ENCODE data around the gene RARG. TPM values are rescaled to one million over a fixed set of nuclear protein-coding genes. Genes with fewer than 3 reads are reported as not detected.

Gene RARG
- total RNA-seq, 1 experiment from 2014 or later = 14.0 TPM

DNA sequence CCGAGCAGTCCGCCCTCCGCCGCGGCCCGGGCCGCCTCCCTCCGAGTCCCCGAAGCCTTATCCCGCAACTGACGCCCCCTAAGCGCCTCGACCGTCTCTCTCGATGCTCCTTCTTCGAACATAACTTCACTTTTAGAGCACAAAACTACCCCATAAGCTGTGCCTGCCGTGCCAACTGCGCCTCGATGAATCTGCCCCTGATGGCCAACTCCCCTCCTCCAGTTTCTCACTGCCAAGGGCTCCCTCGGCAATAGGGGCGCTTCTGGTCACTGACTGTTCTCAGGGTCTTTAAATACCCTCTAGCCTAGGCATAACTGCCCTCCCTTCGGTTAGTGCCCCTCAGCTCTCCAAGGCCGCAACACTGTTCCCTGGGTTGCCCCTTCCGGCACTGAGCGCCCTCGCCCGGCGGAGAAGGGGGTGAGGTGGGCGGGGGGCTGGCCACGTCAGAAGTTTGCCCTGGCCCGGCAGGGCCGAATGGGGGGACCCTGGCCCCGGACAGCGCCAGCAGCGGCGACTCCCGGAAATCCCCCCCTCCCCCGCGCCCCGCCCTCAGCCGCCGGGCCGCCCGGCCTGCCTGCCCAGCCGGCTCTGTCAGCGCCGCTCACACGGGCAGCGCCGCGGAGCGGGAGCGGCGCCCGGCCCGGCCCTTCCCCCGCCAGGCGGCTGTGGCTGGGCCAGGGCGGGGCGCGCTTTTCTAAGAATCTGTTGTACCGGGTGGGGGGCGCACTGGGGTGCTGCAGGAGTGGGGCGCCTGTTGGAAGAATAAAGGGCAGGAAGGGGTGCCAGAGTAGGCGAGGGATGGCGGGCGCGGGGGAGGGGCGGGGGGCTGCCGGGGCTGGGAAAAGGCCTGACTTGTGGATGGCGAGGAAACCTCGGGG is 10.6 kb downstream of the RARG start:
- ChIA-PET POLR2A (ENCODE audit: low non-redundant PET) (interaction anchor here (0.7 kb wide), 1 partner anchor 78 kb away, joined by 17 read pairs; the partner anchor contains the start of gene MYG1), CTCF (interaction anchor here (0.6 kb wide), 1 partner anchor 45 kb away, joined by 8 read pairs; no protein-coding TSS in a partner anchor)
- Histone ChIP-seq H3K27me3 (replicated peaks; ENCODE audit: insufficient read depth, low read depth, low read length, poor library complexity) (no peaks in the 10 kb centered on the region), H3K4me1 (ENCODE audit: insufficient read depth, low read length, poor library complexity, severe bottlenecking) (peaks cover 70% of the 10 kb centered on the region), H3K4me3 (ENCODE audit: low read depth, low read length, poor library complexity, severe bottlenecking) (peak overlapping the region; percentile 64), H3K9me3 (ENCODE audit: low read depth, low read length, poor library complexity, severe bottlenecking) (no peaks in the 10 kb centered on the region), H3K27ac (ENCODE audit: low read depth, low read length, poor library complexity, severe bottlenecking) (peak overlapping the region; percentile 75), H3K36me3 (ENCODE audit: insufficient read depth, low read length, poor library complexity, severe bottlenecking) (no peaks in the 10 kb centered on the region)
- DNase-seq (ENCODE audit: low spot score) = peak; percentile 58
- intact Hi-C loops (cut with micrococcal nuclease; ENCODE audit: unreplicated experiment) = loop anchor here (5.0 kb wide), 1 partner anchor 46 kb away; the partner anchor contains the start of gene ESPL1
- TF ChIP-seq, protein P1, sequence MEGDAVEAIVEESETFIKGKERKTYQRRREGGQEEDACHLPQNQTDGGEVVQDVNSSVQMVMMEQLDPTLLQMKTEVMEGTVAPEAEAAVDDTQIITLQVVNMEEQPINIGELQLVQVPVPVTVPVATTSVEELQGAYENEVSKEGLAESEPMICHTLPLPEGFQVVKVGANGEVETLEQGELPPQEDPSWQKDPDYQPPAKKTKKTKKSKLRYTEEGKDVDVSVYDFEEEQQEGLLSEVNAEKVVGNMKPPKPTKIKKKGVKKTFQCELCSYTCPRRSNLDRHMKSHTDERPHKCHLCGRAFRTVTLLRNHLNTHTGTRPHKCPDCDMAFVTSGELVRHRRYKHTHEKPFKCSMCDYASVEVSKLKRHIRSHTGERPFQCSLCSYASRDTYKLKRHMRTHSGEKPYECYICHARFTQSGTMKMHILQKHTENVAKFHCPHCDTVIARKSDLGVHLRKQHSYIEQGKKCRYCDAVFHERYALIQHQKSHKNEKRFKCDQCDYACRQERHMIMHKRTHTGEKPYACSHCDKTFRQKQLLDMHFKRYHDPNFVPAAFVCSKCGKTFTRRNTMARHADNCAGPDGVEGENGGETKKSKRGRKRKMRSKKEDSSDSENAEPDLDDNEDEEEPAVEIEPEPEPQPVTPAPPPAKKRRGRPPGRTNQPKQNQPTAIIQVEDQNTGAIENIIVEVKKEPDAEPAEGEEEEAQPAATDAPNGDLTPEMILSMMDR (conservative IDR thresholded peaks at IDR 0.05; ENCODE audit: low read depth, low read length) = peak; percentile 48
- no peak for TF ChIP-seq EZH2 (IDR thresholded peaks at IDR 0.05; ENCODE audit: borderline replicate concordance, low read depth, low read length, poor library complexity, severe bottlenecking)
- BruUV-seq (replicated peaks) = no TSS peak

DNA sequence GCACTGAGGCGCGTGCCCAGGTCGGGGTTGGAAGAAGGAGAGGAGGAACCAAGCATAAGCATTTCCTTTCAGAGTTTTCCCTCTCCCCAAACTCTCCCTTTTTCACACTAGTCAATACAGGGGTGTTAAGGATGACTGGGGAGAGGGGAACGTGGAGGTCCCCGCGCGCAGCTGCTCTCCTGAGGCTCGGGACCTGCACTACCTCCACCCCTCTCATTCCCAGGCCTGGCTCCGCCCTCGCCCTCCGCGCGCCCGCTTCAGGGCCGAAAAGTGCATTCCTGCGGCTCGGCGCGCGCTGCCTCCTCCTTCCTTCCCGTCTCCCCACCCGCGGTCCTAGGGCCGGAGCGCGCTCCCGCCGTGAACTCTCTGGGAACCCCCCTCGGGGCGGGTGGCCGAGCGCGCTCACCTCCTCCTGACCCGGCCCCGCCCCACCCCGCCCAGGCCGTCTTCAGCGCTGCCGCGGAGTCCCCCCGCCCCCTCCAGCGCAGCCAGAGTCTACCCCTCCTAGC is 11.3 kb downstream of the RARG start:
- peak; percentile 88 for DNase-seq (ENCODE audit: low spot score)
- peaks cover 70% of the 10 kb centered on the region for H3K4me1 ChIP-seq (ENCODE audit: insufficient read depth, low read length, poor library complexity, severe bottlenecking)
- intact Hi-C loops (cut with micrococcal nuclease; ENCODE audit: unreplicated experiment) = loop anchor here (5.0 kb wide), 1 partner anchor 47 kb away; the partner anchor contains the start of gene ESPL1
- no peaks in the 10 kb centered on the region for H3K36me3 ChIP-seq (ENCODE audit: insufficient read depth, low read length, poor library complexity, severe bottlenecking)
- H3K27me3 ChIP-seq (replicated peaks; ENCODE audit: insufficient read depth, low read depth, low read length, poor library complexity) = no peaks in the 10 kb centered on the region
- no TSS peak for BruUV-seq (replicated peaks)
- H3K27ac ChIP-seq (ENCODE audit: low read depth, low read length, poor library complexity, severe bottlenecking) = peak overlapping the region; percentile 75
- CTCF ChIA-PET = interaction anchor here (0.6 to 1.1 kb wide), 2 partner anchors 9 to 45 kb away, joined by 6 to 8 read pairs; no protein-coding TSS in a partner anchor
- no peaks in the 10 kb centered on the region for H3K9me3 ChIP-seq (ENCODE audit: low read depth, low read length, poor library complexity, severe bottlenecking)
- TF ChIP-seq EZH2 (IDR thresholded peaks at IDR 0.05; ENCODE audit: borderline replicate concordance, low read depth, low read length, poor library complexity, severe bottlenecking) = no peak
- TF ChIP-seq, protein P1 (conservative IDR thresholded peaks at IDR 0.05; ENCODE audit: low read depth, low read length) = no peak
- H3K4me3 ChIP-seq (ENCODE audit: low read depth, low read length, poor library complexity, severe bottlenecking) = peak overlapping the region; percentile 64
- POLR2A ChIA-PET (ENCODE audit: low non-redundant PET) = interaction anchor here (0.6 kb wide), 1 partner anchor 54 kb away, joined by 3 read pairs; no protein-coding TSS in a partner anchor

DNA sequence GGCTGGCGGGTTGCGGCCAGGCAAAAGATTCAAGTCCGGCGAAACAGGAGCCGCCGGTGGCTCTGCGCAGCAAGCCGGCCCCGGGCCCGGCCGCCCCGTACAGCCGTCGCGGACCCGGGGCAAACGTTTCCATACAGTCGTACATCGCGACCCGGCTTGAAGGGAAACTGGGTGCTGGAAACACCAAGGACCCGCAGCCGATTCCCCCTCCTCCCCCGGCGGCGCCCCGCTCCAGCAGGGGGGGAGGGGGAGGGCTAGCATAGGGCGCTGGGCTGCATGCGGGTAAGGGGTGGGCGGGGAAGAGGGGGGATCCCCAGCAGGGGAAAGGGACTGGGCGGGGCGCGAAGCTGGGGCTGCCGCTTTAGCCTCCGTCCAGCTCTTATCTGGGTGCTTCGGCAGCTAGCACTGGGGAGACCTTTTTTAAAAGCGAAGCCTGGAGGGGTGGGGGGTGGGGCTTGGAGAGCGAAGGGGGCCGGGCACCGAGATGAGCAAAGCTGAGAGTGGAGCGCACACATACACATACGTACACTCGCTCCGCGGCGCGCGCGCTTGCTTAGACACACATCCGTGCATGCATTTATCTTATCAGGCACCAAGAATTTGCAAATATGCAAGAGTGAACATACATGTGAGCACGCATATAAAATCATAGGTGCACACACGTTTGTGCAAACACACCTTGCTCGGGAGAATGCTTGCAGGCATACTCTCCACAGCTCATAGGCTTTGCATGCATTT is 11.9 kb downstream of the RARG start:
- DNase-seq (ENCODE audit: low spot score) = peak; percentile 88
- ChIA-PET POLR2A (ENCODE audit: low non-redundant PET) (interaction anchor here (0.6 kb wide), 1 partner anchor 55 kb away, joined by 3 read pairs; no protein-coding TSS in a partner anchor), CTCF (interaction anchor here (1.1 kb wide), 2 partner anchors 8 to 101 kb away, joined by 4 to 6 read pairs; partner anchors contain the start of gene AAAS)
- Histone ChIP-seq H3K4me3 (ENCODE audit: low read depth, low read length, poor library complexity, severe bottlenecking) (peak overlapping the region; percentile 64), H3K27me3 (replicated peaks; ENCODE audit: insufficient read depth, low read depth, low read length, poor library complexity) (no peaks in the 10 kb centered on the region), H3K27ac (ENCODE audit: low read depth, low read length, poor library complexity, severe bottlenecking) (peak overlapping the region; percentile 75), H3K4me1 (ENCODE audit: insufficient read depth, low read length, poor library complexity, severe bottlenecking) (peaks cover 64% of the 10 kb centered on the region), H3K36me3 (ENCODE audit: insufficient read depth, low read length, poor library complexity, severe bottlenecking) (no peaks in the 10 kb centered on the region), H3K9me3 (ENCODE audit: low read depth, low read length, poor library complexity, severe bottlenecking) (no peaks in the 10 kb centered on the region)
- no peak for TF ChIP-seq EZH2 (IDR thresholded peaks at IDR 0.05; ENCODE audit: borderline replicate concordance, low read depth, low read length, poor library complexity, severe bottlenecking)
- TF ChIP-seq, protein P1 (conservative IDR thresholded peaks at IDR 0.05; ENCODE audit: low read depth, low read length) = no peak
- intact Hi-C loops (cut with micrococcal nuclease; ENCODE audit: unreplicated experiment) = loop anchor here (5.0 kb wide), 1 partner anchor 47 kb away; the partner anchor contains the start of gene ESPL1
- no TSS peak for BruUV-seq (replicated peaks)
